HG03469 (cell line): ENCODE results near the gene GNPNAT1.

ENCODE experiments used
- ATAC-seq: cut with Tn5 transposase; IDR thresholded peaks from one replicate; pipeline ENCODE4 v1.9.1; 2021; ENCODE audit warnings: mild to moderate bottlenecking, moderate library complexity, moderate number of reproducible peaks; ENCODE audit not compliant: unreplicated experiment

GNPNAT1 gene

DNA sequence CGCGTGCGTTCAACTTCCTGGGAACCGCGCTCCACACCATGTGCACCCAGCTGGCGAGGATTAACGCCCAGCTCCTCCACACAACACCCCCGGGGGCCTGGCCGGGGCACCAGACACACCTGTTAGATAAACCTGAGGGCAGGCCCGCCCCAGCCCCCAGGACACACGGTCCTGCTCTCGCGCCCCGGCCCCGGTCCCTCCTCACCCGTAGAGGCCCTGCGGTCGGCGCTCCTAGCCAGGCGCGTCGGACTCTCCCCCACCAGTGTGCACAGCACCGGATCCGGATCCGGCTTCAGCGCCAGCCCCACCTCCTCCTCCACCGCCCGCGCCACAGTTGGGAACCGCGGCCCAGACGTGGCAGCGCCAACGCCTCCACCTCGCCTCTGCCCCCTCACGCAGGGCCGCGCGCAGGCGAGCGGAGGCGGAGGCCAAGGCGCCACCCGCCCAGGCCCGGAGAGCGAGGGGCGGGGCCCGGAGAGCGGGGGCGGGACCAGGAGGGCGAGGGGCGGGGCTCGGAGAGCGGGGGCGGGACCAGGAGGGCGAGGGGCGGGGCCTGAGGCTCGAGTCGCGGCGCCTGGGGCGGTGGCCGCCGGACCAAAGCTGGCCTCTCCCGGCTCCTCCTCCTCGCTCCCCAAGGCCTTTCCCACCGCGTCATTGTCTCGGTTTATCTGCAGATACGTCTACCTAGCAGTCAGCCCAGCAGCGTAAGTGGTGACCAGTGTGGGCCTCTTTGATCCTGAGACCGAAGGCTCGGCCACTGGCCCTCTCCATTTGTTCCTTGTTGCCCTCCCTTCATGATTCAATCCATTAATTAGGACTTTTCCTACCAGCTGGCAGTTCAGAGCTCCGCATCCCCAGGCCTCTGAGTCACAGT lies at the start of gene GNPNAT1:
Gene GNPNAT1, minus strand, starts transcription at position 385 of the 874 bp plus-strand sequence. CDS start 6,957 bp downstream, outside the sequence.
- ATAC-seq: peak; percentile 85

- ATAC-seq: no peak
Observed at GRCh38 chr14:52840877-52841276, 49.5 kb upstream of the GNPNAT1 start.

DNA sequence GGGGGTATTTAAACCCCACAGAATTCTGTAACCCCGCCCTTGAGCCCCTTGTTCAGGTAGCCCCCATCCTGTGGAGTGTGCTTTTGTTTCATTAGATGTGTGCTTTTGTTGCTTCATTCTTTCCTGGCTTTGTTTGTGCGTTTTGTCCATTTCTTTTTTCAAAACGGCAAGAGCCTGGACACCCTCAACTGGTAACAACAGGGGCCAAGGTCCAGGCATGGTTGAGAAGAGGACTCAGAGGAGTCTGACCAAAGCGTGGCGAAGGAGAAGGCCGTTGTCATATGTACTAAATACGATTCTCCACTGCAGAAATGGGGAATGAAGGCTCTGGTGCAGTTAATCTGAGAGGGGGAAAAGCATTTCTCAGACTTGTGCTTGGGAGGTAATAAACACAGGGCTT lies 46.0 kb upstream of the GNPNAT1 start:
- no peak for ATAC-seq

DNA sequence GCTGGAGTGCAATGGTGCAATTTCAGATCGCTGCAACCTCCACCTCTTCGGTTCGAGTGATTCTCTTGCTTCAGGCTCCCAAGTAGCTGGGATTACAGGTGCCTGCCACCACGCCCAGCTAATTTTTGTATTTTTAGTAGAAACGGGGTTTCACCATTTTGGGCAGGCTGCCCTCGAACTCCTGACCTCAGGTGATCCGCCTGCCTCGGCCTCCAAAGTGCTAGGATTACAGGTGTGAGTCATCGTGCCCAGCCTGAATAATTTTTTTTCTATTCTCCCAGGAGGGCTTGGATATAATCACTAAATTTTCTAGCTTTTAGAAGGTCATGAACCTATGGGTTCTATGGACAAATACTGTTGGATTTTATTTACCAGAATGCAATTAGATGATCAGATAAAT lies 44.7 kb upstream of the GNPNAT1 start:
- no peak for ATAC-seq

DNA sequence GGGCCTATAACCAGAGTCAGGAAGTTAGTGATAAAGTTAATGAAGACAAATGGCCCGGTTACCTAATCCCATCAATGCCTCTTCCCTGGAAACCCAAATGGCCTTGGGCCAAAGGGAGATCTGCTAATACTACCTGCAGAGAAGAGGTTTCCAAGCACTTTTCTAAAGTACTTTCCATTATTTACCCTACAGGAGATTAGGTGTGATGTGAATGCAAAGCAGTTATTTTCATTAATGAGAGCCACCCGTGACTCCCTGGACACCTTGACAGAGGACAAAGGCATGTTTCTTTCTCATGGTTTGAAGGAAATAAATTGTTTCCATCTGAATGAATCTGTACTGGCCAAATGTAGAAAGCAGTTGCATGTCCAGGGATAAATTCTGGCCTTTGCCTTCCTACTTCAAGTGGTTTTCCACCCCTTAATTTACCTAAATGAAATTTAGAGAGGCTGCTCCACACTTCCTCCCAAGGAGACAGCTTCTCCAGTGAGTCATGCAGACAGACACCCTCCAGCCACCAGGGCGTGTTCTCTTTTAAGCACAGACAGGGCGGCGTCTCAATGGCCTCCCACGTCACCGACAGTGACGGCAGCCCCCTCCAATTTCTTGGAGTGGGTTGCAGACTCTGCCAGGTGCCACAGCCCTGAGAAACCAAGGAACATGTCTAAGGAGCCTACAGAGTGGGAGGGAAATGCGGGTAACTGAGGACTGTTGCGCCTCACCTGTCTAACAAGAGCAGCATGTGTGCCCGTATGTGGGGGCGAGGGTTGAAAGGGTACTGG lies 43.9 kb upstream of the GNPNAT1 start:
- no peak for ATAC-seq

DNA sequence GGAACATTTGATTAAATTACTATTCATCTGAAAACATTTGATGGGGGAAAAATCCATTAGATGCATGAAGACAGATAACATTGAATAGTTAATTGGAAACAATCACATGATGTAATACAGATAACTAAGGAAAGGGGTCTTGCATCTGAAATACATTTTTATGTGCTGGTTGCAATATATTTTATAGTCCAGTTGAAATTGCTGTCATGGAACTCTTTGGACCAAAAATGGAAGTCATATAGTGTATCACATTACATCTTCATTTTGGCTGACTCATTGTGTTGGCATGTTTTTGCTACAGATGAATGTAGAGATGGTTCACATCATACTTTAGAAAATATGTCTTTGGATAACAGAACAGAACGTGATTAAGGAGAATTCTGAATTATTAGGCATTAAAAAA lies 43.0 kb upstream of the GNPNAT1 start:
- no peak for ATAC-seq

- no peak for ATAC-seq
Observed at GRCh38 chr14:52833891-52834290, 42.5 kb upstream of the GNPNAT1 start.

- no peak for ATAC-seq
Observed at GRCh38 chr14:52829527-52830185, 38.2 kb upstream of the GNPNAT1 start.

DNA sequence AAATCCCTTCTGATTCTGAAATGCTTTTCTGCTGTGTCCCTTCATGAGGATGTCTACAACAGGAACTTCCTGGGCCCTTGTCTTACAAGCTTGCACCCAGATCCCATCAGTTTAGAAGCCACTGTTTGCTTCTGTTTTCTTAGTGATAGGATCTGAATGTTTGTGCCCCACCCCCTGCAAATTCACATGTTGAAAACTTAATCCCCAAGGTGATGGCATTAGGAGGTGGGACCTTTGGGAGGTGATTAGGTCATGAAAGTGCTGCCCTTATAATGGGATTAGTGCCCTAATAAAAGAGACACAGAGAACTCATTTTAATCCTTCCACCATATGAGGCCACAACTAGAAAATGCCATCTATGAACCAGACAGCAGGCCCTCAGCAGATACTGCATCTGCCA lies 36.0 kb upstream of the GNPNAT1 start:
- ATAC-seq: no peak

- ATAC-seq: no peak
Observed at GRCh38 chr14:52825085-52825484, 33.7 kb upstream of the GNPNAT1 start.

- no peak for ATAC-seq
Observed at GRCh38 chr14:52824462-52824861, 33.1 kb upstream of the GNPNAT1 start.

- no peak for ATAC-seq
Observed at GRCh38 chr14:52821805-52822250, 30.4 kb upstream of the GNPNAT1 start.

DNA sequence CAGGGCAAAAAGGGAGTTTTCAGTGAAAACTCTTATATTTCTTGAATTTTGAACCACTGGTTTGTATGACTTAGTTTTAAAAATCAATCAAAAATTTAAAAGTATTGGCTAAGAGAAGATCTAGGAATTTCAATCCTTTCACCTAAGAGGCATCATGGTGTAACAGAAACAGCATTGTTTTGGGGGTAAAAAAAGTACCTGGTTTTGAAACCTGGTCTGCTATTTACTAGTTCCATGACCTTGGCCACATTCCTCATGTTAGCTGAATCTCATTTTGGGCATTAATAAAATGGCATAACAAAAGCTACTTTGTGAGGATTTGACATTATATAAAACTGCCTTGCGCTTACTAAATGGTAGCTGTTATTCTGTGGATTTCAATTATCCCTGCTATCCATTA lies 16.7 kb upstream of the GNPNAT1 start:
- ATAC-seq: no peak

- ATAC-seq: no peak
Observed at GRCh38 chr14:52806115-52806514, 14.7 kb upstream of the GNPNAT1 start.

- ATAC-seq: no peak
Observed at GRCh38 chr14:52802597-52802996, 11.2 kb upstream of the GNPNAT1 start.

DNA sequence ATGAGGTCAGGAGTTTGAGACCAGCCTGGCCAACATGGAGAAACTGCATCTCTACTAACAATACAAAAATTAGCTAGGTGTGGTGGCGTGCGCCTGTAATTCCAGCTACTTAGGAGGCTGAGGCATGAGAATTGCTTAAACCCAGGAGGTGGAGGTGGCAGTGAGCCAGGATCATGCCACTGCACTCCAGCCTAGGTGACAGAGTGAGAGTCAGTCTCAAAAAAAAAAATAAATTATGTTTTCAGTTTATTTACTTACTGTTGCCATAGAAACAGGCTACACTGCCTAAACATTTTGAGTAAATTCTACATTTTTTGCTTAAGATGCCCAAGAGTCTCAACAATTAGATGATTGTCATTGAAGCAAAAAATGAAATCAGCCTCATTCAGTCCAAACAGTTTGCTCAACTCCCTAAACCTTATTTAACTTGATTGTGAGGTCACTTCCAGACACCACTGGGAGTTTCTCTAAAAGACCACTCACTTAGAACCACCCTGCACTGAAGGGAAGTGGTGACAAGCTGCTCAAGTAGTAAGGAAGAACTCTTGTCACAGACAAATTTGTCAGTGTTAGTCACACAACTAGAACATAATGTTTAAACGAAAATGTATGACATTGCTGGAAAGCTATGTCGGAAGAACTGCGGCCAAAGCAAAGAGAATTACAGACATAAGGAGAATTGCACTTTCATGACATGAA lies 9.8 kb upstream of the GNPNAT1 start:
- ATAC-seq: no peak

DNA sequence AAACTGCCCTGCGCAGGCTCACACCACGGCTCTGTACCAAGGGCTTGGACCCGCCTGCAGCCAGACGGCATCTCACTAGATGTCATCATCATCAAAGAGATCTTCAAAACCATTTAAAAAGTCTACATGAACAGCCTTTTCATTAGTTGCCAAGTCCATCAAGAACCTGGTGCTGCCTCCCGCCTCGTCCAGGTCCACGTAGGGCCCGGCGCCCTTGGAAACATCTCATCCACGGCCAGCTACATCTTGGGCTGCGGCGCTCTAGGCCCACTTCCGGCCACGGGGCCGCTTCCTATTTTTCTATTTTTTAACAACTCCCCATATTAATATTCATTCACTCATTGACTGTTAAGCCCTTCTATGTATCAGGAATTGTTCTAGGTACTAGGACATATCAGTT lies 7.4 kb upstream of the GNPNAT1 start:
- no peak for ATAC-seq

- ATAC-seq: no peak
Observed at GRCh38 chr14:52797653-52798052, 6.2 kb upstream of the GNPNAT1 start.

GRCh38 chr14:52793061-52793460 lies 1.7 kb upstream of the GNPNAT1 start:
- no peak for ATAC-seq

DNA sequence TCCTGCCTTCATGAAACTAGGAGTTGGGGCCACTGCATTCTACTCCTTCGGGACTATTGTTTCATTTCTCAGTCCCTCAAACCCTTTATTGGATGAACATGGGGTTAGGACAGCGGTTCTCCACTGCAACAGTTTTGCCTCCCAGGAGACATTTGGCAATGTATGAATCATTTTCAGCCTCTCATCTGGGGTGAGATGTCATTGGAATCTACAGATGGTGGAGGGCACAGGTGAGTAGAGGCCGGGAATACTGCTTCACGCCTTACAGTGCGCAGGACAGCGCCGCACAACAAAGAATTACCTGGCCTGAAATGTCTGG lies 649 bp upstream of the GNPNAT1 start:
- ATAC-seq: no peak

- no peak for ATAC-seq
Observed at GRCh38 chr14:52790756-52791222, 618 bp downstream of the GNPNAT1 start.
